HG03457 (cell line): ENCODE results near the gene NR2C2AP.

Experiments
- ATAC-seq: cut with Tn5 transposase; IDR thresholded peaks from one replicate; pipeline ENCODE4 v1.9.1; 2021; ENCODE audit warnings: moderate number of reproducible peaks; ENCODE audit not compliant: unreplicated experiment

NR2C2AP gene

GRCh38 chr19:19215792-19216191, 12.6 kb upstream of the NR2C2AP start:
- no peak for ATAC-seq

- ATAC-seq = no peak
Observed at GRCh38 chr19:19214892-19215291, 11.7 kb upstream of the NR2C2AP start.

- no peak for ATAC-seq
Observed at GRCh38 chr19:19214159-19214490, 10.9 kb upstream of the NR2C2AP start.

- ATAC-seq = no peak
Observed at GRCh38 chr19:19213426-19214158, 10.4 kb upstream of the NR2C2AP start.

GRCh38 chr19:19212916-19213315, 9.7 kb upstream of the NR2C2AP start:
- no peak for ATAC-seq

- no peak for ATAC-seq
Observed at GRCh38 chr19:19211499-19212420, 8.5 kb upstream of the NR2C2AP start, which contains the start of gene NCAN. NCAN (plus strand) TSS chr19:19211958; CDS start chr19:19216954, 4,996 bp downstream.

GRCh38 chr19:19209372-19209771, 6.2 kb upstream of the NR2C2AP start:
- no peak for ATAC-seq

GRCh38 chr19:19207637-19208572, 4.7 kb upstream of the NR2C2AP start:
- no peak for ATAC-seq

GRCh38 chr19:19206938-19207337, 3.7 kb upstream of the NR2C2AP start:
- no peak for ATAC-seq

- ATAC-seq = no peak
Observed at GRCh38 chr19:19205416-19206410, 2.5 kb upstream of the NR2C2AP start.

- no peak for ATAC-seq
Observed at GRCh38 chr19:19204181-19204580, 967 bp upstream of the NR2C2AP start.

- no peak for ATAC-seq
Observed at GRCh38 chr19:19202707-19203011, 555 bp downstream of the NR2C2AP start.

- no peak for ATAC-seq
Observed at GRCh38 chr19:19201697-19202630, 1.2 kb downstream of the NR2C2AP start.

GRCh38 chr19:19193926-19194325, 9.3 kb downstream of the NR2C2AP start:
- ATAC-seq = no peak

- peak; percentile 4 for ATAC-seq
Observed at GRCh38 chr19:19192910-19193423, 10.2 kb downstream of the NR2C2AP start.

GRCh38 chr19:19192078-19192882, 10.9 kb downstream of the NR2C2AP start, which contains the start of the genes BORCS8 and RFXANK:
BORCS8 (minus strand) TSS chr19:19192152; CDS start chr19:19192117, 35 bp downstream.
RFXANK (plus strand) TSS chr19:19192258; CDS start chr19:19193947, 1,689 bp downstream.
- peak; percentile 62 for ATAC-seq

- ATAC-seq = peak; percentile 1
Observed at GRCh38 chr19:19191768-19192077, 11.5 kb downstream of the NR2C2AP start.

GRCh38 chr19:19186742-19187141, 16.5 kb downstream of the NR2C2AP start:
- ATAC-seq = no peak
